ENCODE measurements around the gene CABP1.

The CABP1 gene

DNA sequence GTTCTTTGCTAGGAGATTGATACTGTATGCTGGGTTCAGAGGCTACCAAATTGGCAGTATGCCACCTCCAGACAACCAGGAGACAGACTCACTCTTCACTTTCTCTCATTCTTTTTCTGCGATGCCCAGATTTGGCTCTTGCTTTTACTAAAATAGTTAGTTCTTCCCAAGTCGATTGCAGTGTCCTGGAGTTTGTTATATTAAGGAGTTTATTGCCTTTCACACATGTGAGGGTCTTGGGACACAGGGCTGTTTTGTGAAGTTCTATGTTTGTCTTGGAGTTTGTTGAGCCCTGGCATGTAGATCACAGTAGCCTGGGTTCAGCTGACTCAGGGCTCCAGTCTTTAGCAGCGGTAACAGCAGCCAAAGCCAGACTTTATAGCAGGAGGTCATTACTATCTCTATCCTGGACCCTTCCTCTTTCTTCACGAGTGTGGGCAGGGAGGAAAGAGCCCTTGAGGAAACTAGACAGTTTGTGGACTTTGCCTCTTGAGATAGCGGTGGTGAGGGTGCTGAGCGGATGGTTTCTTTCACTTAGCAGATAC, 48.2 kb downstream of the CABP1 start:
- Mint-ChIP-seq H3K36me3 (ENCODE audit: low read depth) (peaks cover 41% of the 10 kb centered on the region), H3K9me3 (no peaks in the 10 kb centered on the region), H3K27ac (peak overlapping the region; percentile 81), H3K4me3 (peak overlapping the region; percentile 92), H3K27me3 (no peaks in the 10 kb centered on the region), H3K4me1 (ENCODE audit: low read depth) (peaks cover 66% of the 10 kb centered on the region)
- no peak for DNase-seq

GRCh38 chr12:120689397-120690082, 49.1 kb downstream of the CABP1 start:
- Mint-ChIP-seq H3K4me1 (ENCODE audit: low read depth) (peaks cover 62% of the 10 kb centered on the region), H3K4me3 (peak overlapping the region; percentile 92), H3K27me3 (no peaks in the 10 kb centered on the region), H3K27ac (no peak overlapping the region), H3K9me3 (no peaks in the 10 kb centered on the region), H3K36me3 (ENCODE audit: low read depth) (peaks cover 50% of the 10 kb centered on the region)
- no peak for DNase-seq

DNA sequence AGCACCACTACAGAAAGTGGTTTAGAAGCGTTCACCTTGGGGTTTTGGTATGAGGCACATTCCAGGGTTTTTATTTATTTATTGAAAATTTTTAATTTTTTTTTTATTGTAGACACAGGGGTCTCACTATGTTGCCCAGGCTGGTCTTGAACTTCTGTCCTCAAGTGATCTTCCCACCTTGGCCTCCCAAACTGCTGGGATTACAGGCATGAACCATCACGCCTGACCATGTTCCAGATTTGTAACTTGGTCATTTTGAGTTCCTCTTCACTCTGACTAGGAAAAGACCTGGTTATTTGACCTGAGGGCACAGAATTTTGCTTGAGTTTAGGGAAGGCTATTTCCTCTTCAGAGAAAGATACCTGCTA, 49.6 kb downstream of the CABP1 start:
- Mint-ChIP-seq H3K4me1 (ENCODE audit: low read depth) (peaks cover 57% of the 10 kb centered on the region), H3K27me3 (no peaks in the 10 kb centered on the region)

DNA sequence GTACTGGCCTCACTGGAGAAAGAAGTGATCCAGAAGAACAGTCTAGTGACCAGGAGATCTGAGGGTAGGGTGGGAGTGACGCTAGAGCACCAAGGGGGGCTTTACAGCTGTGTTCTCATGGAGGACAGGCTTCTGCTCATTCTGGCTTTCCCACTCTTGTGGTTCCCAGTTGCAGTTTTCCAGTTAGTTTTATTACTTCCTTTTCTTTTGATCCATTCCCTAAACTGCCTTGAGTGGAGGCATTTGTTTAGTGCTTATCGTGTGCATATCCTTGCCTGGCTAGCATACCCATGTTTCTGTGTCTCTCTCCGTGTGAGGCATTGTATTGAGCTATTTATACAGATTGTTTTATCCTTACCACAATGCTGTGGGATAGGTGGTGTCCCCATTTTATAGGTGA, 50.6 kb downstream of the CABP1 start:
- no peak for DNase-seq
- Mint-ChIP-seq H3K9me3 (no peaks in the 10 kb centered on the region), H3K36me3 (ENCODE audit: low read depth) (peaks cover 64% of the 10 kb centered on the region), H3K27ac (peak overlapping the region; percentile 31), H3K4me1 (ENCODE audit: low read depth) (peaks cover 51% of the 10 kb centered on the region), H3K27me3 (no peaks in the 10 kb centered on the region), H3K4me3 (no peak overlapping the region)

More for the DNA sequence above, 49.6 kb downstream of the CABP1 start:
- Mint-ChIP-seq H3K9me3 (no peaks in the 10 kb centered on the region), H3K36me3 (ENCODE audit: low read depth) (peaks cover 55% of the 10 kb centered on the region), H3K27ac (no peak overlapping the region), H3K4me3 (no peak overlapping the region)
- no peak for DNase-seq

GRCh38 chr12:120692524-120693033, 52.2 kb downstream of the CABP1 start:
- H3K4me3 Mint-ChIP-seq: no peak overlapping the region
- peaks cover 78% of the 10 kb centered on the region for H3K36me3 Mint-ChIP-seq (ENCODE audit: low read depth)
- no peaks in the 10 kb centered on the region for H3K9me3 Mint-ChIP-seq
- peak overlapping the region; percentile 4 for H3K27ac Mint-ChIP-seq
- DNase-seq: no peak
- no peaks in the 10 kb centered on the region for H3K27me3 Mint-ChIP-seq
- peaks cover 50% of the 10 kb centered on the region for H3K4me1 Mint-ChIP-seq (ENCODE audit: low read depth)

- no peaks in the 10 kb centered on the region for H3K27me3 Mint-ChIP-seq
- DNase-seq: no peak
- H3K27ac Mint-ChIP-seq: no peak overlapping the region
- no peak overlapping the region for H3K4me3 Mint-ChIP-seq
- H3K9me3 Mint-ChIP-seq: no peaks in the 10 kb centered on the region
- H3K36me3 Mint-ChIP-seq (ENCODE audit: low read depth): peaks cover 79% of the 10 kb centered on the region
- H3K4me1 Mint-ChIP-seq (ENCODE audit: low read depth): peaks cover 43% of the 10 kb centered on the region
These were observed 53.4 kb downstream of the CABP1 start for GRCh38 chr12:120693848-120694247.

- H3K9me3 Mint-ChIP-seq: no peaks in the 10 kb centered on the region
- H3K27ac Mint-ChIP-seq: no peak overlapping the region
- H3K4me1 Mint-ChIP-seq (ENCODE audit: low read depth): peaks cover 17% of the 10 kb centered on the region
- H3K36me3 Mint-ChIP-seq (ENCODE audit: low read depth): peaks cover 97% of the 10 kb centered on the region
- DNase-seq: no peak
- no peak overlapping the region for H3K4me3 Mint-ChIP-seq
- no peaks in the 10 kb centered on the region for H3K27me3 Mint-ChIP-seq
These were observed 56.2 kb downstream of the CABP1 start for GRCh38 chr12:120696626-120697025.

DNA sequence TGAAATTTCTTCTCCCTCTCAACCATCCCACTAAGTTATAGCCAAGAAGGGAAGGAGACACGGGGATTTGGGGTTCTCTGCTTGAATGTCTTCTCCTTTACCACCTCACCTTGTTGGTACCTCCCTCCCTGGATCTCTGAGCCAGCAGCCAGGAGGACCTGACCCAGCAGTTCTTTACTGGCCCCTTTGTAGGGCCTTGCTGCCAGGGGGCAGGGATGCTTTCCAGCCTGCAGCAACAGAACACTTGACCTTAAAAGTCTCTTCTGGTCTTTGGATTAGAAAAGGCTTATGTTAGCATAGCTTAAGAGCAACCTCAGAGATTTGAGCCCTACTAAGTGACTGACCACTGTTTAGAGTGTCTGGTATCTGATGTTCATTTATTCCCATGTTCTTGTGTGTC, 56.9 kb downstream of the CABP1 start:
- H3K27ac Mint-ChIP-seq: no peak overlapping the region
- H3K9me3 Mint-ChIP-seq: no peaks in the 10 kb centered on the region
- H3K36me3 Mint-ChIP-seq (ENCODE audit: low read depth): peaks cover 100% of the 10 kb centered on the region
- H3K4me3 Mint-ChIP-seq: no peak overlapping the region
- H3K27me3 Mint-ChIP-seq: no peaks in the 10 kb centered on the region
- no peak for DNase-seq
- H3K4me1 Mint-ChIP-seq (ENCODE audit: low read depth): peaks cover 12% of the 10 kb centered on the region

DNA sequence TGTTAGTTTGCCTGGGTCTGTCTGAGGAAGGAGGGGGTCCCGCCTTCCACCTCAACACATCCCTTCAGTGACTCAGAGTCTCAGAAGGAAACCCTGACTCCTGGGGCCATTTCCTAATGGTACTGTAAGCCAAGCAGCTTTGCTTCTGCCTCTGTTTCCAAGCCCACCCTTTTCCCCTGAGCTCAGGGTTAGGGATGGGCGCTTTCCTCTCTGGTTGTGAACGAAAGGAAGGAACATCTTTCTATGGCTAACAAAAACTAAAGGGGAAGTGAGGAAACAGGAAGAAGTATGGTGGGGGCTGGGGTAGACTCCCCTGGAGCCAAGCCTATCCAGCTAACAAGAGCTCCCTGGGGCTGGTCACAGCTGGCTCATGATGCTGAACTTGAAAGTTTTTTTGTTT, 58.2 kb downstream of the CABP1 start:
- DNase-seq: no peak
- Mint-ChIP-seq H3K4me3 (no peak overlapping the region), H3K27ac (peak overlapping the region; percentile 47), H3K4me1 (ENCODE audit: low read depth) (peaks cover 5% of the 10 kb centered on the region), H3K27me3 (no peaks in the 10 kb centered on the region), H3K36me3 (ENCODE audit: low read depth) (peaks cover 100% of the 10 kb centered on the region), H3K9me3 (no peaks in the 10 kb centered on the region)

DNA sequence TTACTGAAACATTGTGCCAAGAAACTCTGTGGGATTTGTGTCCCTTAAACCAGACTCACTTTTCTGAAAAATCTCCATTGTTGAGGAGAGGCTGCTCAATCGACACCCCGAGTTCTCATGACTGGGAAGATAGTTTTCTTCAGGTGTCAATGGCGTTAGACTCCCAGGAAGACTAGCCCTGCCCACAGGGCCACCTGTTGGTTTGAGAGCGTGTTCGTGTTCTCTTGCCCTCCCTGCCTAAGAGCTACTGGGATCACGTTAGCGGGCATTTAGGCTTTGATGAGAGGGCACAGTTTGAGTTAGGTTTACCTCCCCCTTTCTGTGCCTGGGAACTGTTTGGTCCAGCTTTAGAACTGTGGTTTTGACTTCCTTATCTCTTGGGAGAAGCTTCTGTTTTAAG, 59.1 kb downstream of the CABP1 start:
- H3K36me3 Mint-ChIP-seq (ENCODE audit: low read depth): peaks cover 94% of the 10 kb centered on the region
- peaks cover 5% of the 10 kb centered on the region for H3K4me1 Mint-ChIP-seq (ENCODE audit: low read depth)
- no peak for DNase-seq
- no peaks in the 10 kb centered on the region for H3K9me3 Mint-ChIP-seq
- H3K4me3 Mint-ChIP-seq: no peak overlapping the region
- no peak overlapping the region for H3K27ac Mint-ChIP-seq
- no peaks in the 10 kb centered on the region for H3K27me3 Mint-ChIP-seq

DNA sequence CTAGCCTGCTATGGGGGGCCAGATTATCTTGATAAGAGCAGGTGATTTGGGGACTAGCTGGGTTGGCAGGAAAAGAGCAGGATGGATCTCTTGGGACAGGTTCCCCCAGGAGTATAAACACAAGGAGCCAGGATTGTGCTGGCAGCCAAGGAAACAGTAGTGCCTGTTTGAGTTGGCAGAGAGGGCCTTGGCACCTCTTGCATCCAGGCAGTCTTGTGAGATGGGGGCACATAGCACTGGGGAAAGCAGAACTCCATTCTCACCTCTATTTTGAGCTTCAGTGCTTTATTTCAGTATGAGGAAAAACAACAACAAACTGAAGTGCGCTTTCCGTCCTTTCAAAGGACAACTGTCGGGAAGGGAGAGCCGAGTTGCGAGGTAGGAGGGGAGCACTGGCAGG, 60.5 kb downstream of the CABP1 start:
- Mint-ChIP-seq H3K27me3 (no peaks in the 10 kb centered on the region), H3K36me3 (ENCODE audit: low read depth) (peaks cover 87% of the 10 kb centered on the region), H3K9me3 (no peaks in the 10 kb centered on the region), H3K27ac (no peak overlapping the region), H3K4me1 (ENCODE audit: low read depth) (peaks cover 5% of the 10 kb centered on the region), H3K4me3 (no peak overlapping the region)
- DNase-seq: no peak

GRCh38 chr12:120702637-120703036, 62.2 kb downstream of the CABP1 start:
- peaks cover 70% of the 10 kb centered on the region for H3K36me3 Mint-ChIP-seq (ENCODE audit: low read depth)
- H3K27ac Mint-ChIP-seq: no peak overlapping the region
- H3K4me3 Mint-ChIP-seq: no peak overlapping the region
- no peak for DNase-seq
- H3K9me3 Mint-ChIP-seq: no peaks in the 10 kb centered on the region
- peaks cover 5% of the 10 kb centered on the region for H3K4me1 Mint-ChIP-seq (ENCODE audit: low read depth)
- H3K27me3 Mint-ChIP-seq: no peaks in the 10 kb centered on the region

DNA sequence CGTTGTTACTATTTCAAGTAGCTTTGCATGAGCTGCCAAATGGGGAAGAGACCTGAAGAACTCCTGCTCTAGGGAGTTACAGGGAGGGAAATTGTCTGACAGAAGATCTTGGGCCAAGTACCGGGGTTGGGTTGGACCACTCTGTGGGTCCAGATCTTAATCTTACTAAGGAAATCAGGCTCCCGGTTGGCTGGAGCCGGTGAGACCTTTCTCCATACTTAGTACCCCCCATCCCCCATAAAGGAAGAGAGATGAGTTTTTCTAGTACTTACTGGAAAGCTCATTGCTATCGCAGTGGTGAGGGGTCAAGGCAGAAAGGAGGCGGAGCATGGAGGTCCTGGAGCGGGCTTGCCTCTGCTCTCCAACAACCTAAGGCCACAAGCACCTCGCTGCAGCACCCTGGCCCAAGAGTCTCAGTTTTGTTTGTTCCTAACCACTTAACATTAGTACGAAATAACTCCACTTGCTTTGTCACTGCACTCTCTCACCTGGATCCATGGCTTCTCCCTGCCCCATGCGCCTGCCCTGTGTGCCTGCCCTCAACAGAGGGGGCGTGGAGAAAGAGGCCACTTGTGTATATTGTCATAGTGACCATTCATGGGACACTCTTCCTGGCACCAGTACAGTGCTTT, 63.0 kb downstream of the CABP1 start:
- Mint-ChIP-seq H3K27ac (no peak overlapping the region), H3K4me1 (ENCODE audit: low read depth) (peaks cover 2% of the 10 kb centered on the region), H3K9me3 (no peaks in the 10 kb centered on the region), H3K4me3 (no peak overlapping the region), H3K27me3 (no peaks in the 10 kb centered on the region), H3K36me3 (ENCODE audit: low read depth) (peaks cover 62% of the 10 kb centered on the region)
- no peak for DNase-seq

DNA sequence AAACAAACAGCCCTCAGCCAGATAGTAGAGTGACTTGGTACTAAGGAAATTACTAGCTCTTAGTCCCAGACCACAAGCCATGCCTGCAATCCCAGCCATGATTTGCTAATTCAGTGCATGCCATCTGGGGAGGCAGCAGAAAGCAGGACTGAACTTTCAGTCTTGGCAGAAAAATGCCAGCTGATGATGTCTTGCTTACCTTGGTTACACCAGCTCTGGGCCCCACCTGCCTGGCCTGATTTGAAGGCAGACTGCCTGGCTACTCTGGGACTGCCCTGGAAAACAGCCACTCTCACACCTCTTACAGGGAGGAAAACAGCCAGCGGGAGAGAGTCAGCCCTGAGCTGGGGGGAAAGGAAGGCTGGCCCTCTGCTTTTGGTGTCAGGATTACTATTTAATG, 65.2 kb downstream of the CABP1 start:
- H3K27ac Mint-ChIP-seq: no peak overlapping the region
- H3K4me3 Mint-ChIP-seq: no peak overlapping the region
- DNase-seq: no peak
- no peaks in the 10 kb centered on the region for H3K27me3 Mint-ChIP-seq
- H3K9me3 Mint-ChIP-seq: no peaks in the 10 kb centered on the region
- H3K36me3 Mint-ChIP-seq (ENCODE audit: low read depth): peaks cover 40% of the 10 kb centered on the region
- H3K4me1 Mint-ChIP-seq (ENCODE audit: low read depth): peaks cover 7% of the 10 kb centered on the region

DNA sequence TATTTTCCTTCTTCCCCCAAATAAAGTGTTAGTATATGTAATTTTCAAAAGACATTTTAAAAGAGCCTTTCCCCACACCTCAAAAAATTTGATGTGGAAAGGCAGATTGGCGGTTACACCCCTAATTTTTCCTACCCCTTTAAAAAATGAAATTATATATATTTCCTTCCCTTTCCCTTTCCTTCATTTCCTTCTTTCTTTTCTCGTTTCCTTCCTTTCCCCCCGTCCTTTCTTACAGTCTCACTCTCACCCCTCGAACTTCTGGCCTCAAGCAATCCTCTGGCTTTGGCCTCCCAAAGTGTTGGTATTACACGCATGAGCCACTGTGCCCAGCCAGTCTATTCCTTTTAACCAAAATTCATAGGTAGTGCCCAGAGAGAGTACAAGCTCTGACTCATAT, 65.6 kb downstream of the CABP1 start:
- Mint-ChIP-seq H3K27me3 (no peaks in the 10 kb centered on the region), H3K36me3 (ENCODE audit: low read depth) (peaks cover 36% of the 10 kb centered on the region), H3K4me3 (no peak overlapping the region), H3K4me1 (ENCODE audit: low read depth) (peaks cover 7% of the 10 kb centered on the region), H3K27ac (no peak overlapping the region), H3K9me3 (no peaks in the 10 kb centered on the region)
- DNase-seq: no peak
